ENCODE data around the gene MED31.

DNA sequence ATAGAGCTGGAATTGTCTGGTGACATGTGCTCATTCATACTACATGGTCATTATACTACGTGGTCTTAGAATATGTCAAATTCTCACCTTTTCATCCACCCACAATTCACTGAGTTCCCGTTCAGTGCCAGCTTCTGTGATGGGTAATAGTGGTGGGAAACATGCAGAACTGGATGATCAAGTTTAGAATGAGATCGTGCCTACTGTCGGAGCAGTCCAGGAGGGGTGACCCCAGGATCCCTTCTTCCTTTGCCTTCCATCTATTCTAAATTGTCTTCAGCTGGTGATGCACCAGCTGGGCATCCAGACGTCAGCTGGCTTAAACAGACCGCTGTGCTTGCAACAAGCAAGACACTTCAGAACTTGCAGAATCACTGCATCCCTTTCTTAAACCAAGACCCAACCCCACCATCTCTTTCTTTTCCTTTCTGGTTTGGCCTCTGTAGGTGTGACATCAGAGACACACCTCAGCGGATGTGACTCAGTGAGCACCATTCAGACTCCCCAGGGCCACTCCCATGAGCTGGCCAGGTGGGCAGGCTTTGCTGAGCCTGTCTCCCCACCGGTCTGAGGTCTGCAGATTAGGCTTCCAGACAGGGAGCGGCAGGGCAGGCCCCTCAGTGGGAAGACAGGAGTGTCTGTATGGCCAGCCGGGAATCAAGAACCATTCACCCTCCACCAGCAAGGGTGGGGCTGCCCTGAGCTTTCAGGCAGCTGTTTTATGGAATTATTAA, 18.2 kb upstream of the MED31 start:
- TF ChIP-seq POLR2AphosphoS5 (IDR thresholded peaks at IDR 0.05; ENCODE audit: low read depth, low read length) (no peak), TAF1 (IDR thresholded peaks at IDR 0.05; ENCODE audit: borderline replicate concordance, insufficient read depth, low read length) (no peak)
- TF ChIP-seq, protein P1, sequence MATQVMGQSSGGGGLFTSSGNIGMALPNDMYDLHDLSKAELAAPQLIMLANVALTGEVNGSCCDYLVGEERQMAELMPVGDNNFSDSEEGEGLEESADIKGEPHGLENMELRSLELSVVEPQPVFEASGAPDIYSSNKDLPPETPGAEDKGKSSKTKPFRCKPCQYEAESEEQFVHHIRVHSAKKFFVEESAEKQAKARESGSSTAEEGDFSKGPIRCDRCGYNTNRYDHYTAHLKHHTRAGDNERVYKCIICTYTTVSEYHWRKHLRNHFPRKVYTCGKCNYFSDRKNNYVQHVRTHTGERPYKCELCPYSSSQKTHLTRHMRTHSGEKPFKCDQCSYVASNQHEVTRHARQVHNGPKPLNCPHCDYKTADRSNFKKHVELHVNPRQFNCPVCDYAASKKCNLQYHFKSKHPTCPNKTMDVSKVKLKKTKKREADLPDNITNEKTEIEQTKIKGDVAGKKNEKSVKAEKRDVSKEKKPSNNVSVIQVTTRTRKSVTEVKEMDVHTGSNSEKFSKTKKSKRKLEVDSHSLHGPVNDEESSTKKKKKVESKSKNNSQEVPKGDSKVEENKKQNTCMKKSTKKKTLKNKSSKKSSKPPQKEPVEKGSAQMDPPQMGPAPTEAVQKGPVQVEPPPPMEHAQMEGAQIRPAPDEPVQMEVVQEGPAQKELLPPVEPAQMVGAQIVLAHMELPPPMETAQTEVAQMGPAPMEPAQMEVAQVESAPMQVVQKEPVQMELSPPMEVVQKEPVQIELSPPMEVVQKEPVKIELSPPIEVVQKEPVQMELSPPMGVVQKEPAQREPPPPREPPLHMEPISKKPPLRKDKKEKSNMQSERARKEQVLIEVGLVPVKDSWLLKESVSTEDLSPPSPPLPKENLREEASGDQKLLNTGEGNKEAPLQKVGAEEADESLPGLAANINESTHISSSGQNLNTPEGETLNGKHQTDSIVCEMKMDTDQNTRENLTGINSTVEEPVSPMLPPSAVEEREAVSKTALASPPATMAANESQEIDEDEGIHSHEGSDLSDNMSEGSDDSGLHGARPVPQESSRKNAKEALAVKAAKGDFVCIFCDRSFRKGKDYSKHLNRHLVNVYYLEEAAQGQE (IDR thresholded peaks at IDR 0.05; ENCODE audit: insufficient read depth in 1 of 2, low read depth in 2 of 2, low read length in 2 of 2): no peak
